ENCODE results near the gene TOP3B.

TOP3B gene

DNA sequence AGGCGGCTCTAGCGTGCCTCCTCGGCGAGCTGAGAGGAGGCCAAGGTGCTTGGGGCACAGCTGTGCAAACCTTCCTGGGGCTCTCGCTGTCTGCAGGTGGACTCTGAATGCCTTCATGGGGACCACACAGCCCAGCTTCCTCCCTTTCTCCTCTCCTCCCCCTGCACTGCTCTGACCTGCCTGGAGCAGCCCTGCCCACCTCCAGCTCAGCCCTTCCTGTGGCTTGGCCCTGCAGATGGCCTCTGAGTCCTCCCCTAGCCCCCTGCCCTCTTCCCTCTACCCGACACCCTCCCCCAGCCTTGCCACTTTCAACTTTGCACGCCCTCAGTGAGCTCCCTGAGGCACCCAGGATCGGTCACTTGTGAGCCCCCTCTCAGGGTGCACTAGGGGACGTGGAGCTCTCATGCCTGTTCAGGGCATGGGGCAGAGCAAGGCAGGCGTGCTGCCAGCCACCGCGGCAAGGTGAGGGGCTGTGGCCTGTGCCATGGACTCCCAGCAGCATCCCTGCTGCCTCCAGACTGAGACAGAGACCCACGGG lies 61.3 kb downstream of the TOP3B start:
- TF ChIP-seq POLR2AphosphoS5 (IDR thresholded peaks at IDR 0.05; ENCODE audit: low read depth, low read length) = no peak
- TF ChIP-seq FOXP2 (optimal IDR thresholded peaks at IDR 0.05; ENCODE audit: borderline replicate concordance, extremely low read depth, extremely low read length, insufficient read depth) = no peak
- TF ChIP-seq REST (IDR thresholded peaks at IDR 0.05; ENCODE audit: insufficient read depth in 1 of 2, low read depth in 2 of 2, low read length in 2 of 2) = no peak
- no peak for TF ChIP-seq TAF1 (IDR thresholded peaks at IDR 0.05; ENCODE audit: borderline replicate concordance, insufficient read depth, low read length)
- no peak for TF ChIP-seq SIN3A (IDR thresholded peaks at IDR 0.05; ENCODE audit: borderline replicate concordance, insufficient read depth, low read length)

DNA sequence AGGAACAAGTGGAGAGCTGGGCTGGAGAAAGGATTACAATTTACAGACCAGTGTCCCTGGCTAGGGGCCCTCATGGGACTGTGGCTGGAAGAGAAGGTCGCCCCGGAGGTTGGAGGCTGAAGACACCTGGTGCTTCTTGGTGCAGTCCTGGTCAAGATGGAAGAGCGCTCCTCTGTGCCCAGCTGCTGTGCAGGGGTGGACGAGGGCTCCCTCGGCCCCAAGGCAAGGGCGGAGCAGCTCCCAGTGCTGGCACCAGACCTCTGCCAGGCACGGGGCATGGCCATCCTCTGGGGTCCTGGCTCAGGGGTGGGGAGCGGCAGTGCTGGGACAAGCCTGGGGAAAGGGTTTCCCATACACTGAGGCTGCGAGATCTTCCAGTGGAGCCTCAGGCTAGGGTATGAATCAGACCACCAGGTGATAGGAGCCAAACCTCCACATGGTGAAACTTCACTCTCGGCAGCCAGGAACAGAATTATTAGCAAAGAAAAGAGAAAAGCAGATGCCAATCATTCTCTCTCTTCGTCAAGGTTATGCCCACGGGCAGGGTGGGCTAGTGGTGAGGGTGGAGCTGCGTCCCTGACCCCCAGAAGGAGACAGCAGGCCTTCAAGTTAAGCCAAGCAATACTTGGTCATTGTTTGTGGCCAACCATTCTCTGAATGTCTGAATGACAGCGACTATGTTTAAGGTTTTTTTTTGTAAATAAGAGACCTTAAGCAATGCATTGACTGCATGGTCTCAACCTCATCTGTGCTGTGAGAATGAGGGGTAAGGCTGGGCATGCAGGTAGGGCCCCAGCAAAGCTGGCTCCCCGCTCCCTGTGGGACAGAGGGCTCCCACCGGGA lies 62.0 kb downstream of the TOP3B start:
- no peak for TF ChIP-seq TAF1 (IDR thresholded peaks at IDR 0.05; ENCODE audit: borderline replicate concordance, insufficient read depth, low read length)
- TF ChIP-seq REST (IDR thresholded peaks at IDR 0.05; ENCODE audit: insufficient read depth in 1 of 2, low read depth in 2 of 2, low read length in 2 of 2) = no peak

DNA sequence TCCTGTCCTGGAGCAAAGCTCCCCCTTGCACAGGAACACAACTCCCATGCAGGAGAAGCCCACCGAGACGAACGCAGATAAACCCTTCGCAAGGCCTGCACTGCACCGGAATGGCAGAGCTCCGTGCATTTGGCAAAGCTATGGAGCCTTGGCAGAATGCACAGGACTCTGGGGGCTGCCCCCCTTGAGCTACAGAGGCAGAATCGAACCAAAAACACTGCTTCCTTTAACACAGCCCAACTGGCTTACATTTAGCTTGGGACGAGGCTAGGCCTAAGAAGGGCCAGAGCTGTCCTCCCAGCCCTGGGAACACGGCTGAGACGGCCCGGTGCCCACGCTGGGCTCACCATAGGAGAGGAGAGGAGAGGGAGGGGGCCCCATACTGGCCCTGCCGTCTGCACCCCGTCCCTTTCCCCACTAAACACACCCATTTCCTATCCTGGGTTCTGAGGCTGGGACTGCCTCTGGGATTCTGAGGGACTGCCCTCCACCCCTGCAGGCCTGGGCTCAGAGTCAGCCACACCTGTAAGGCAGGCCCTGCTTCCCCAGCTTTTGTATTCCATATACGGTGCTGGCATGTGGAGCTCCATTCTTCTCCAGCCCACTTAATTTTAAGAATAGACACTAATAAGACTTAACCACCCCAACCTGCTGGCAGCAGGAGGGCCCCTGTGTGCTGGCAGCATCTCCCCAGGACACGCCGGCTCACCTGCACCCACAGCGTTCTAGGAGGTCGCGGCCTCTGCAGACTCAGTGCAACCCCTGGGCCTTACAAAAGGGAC lies 62.9 kb downstream of the TOP3B start:
- TF ChIP-seq FOXP2 (optimal IDR thresholded peaks at IDR 0.05; ENCODE audit: borderline replicate concordance, extremely low read depth, extremely low read length, insufficient read depth) (no peak), SIN3A (IDR thresholded peaks at IDR 0.05; ENCODE audit: borderline replicate concordance, insufficient read depth, low read length) (no peak), POLR2AphosphoS5 (IDR thresholded peaks at IDR 0.05; ENCODE audit: low read depth, low read length) (no peak), TAF1 (IDR thresholded peaks at IDR 0.05; ENCODE audit: borderline replicate concordance, insufficient read depth, low read length) (no peak), REST (IDR thresholded peaks at IDR 0.05; ENCODE audit: insufficient read depth in 1 of 2, low read depth in 2 of 2, low read length in 2 of 2) (no peak)

GRCh38 chr22:21918466-21919185 lies 64.0 kb downstream of the TOP3B start:
- TF ChIP-seq SIN3A (IDR thresholded peaks at IDR 0.05; ENCODE audit: borderline replicate concordance, insufficient read depth, low read length) (no peak), FOXP2 (optimal IDR thresholded peaks at IDR 0.05; ENCODE audit: borderline replicate concordance, extremely low read depth, extremely low read length, insufficient read depth) (no peak), REST (IDR thresholded peaks at IDR 0.05; ENCODE audit: insufficient read depth in 1 of 2, low read depth in 2 of 2, low read length in 2 of 2) (no peak), TAF1 (IDR thresholded peaks at IDR 0.05; ENCODE audit: borderline replicate concordance, insufficient read depth, low read length) (no peak), POLR2AphosphoS5 (IDR thresholded peaks at IDR 0.05; ENCODE audit: low read depth, low read length) (no peak)
